Activated CD8-positive, alpha-beta memory T cell treated with anti-CD3 and anti-CD28 coated beads for 4 hours (primary cell): ENCODE results near the gene MAD2L1BP.
"Not testable (repeated sequence)": the region's sequence is repeated elsewhere in the genome, so short reads cannot be mapped to it uniquely, and the experiment has no call there.

Experiments
- DNase-seq, 2 donors: peaks; one replicate each; pipeline ENCODE4 v3.0.0-alpha.2; 2020; ENCODE audit warnings: low read depth in 2 of 2

Gene MAD2L1BP

DNA sequence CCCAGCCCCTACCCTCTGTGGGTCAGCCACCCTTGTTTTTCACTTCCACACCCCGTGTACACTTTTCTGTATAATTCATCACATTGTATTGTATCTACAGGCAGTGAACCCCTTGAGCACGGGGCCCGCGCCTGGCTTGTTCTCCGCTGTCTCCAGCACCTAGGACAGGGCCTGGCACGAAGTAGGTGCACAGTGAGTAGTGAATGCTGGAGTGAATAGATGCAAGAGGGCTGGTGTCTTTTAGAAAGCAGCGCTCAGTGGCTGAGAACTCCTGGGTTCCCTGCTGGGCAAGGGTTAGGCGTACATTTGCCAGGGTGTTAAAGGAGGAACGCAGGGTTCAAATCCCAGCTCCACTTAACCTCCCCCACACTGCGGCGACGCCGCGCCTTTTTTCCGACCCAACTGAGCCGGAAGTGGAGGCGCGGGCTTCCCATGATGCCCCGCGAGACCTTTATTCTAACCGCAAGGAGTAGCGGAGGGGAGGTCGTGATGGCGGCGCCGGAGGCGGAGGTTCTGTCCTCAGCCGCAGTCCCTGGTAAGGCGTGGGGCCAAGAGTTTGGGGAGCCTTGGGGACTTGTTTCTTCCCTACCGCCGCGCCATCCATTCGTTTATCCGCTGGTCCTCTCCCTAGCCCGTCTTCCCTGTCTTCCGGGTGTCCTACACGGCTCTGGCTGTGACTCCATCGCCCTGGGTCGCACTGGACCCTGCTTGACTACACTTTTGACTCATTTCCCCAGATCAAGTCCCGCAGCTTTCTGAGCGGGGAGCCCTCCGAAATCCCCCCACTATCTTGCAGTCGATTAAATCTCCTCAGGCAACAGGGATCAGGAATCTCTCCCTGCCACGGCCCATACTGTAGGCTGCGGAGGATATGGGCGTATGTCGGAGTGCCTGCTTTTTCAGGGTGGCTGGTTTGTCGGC, at the start of gene MAD2L1BP:
TSS of gene MAD2L1BP (plus strand) at position 454 of the 921 bp plus-strand sequence. CDS start at position 490, 36 bp downstream.
- peak; percentile 76 for DNase-seq

DNA sequence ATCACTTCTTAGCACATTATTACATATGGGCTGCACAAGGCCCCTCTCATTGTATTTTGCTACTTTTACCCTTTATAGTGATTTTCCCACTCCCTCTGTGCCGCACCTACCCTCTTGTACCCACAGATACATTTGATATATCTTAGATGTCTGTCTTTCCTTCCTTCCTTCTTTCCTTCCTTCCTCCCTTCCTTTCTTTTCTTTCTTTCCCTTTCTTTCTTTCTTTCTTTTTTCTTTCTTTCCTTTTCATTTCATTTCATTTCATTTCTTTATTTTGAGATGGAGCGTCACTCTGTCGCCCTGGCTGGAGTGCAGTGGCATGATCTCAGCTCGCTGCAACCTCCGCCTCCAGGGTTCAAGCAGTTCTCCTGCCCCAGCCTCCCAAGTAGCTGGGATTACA, 47.4 kb upstream of the MAD2L1BP start:
- no peak for DNase-seq

GRCh38 chr6:43589564-43589963, 46.1 kb upstream of the MAD2L1BP start:
- not testable (repeated sequence) for DNase-seq

GRCh38 chr6:43593938-43594337, 41.7 kb upstream of the MAD2L1BP start:
- DNase-seq = no peak

GRCh38 chr6:43600595-43600994, 35.0 kb upstream of the MAD2L1BP start:
- no peak for DNase-seq

GRCh38 chr6:43604174-43604573, 31.5 kb upstream of the MAD2L1BP start:
- DNase-seq = no peak

- DNase-seq = no peak
Measured at GRCh38 chr6:43606019-43606418, 29.6 kb upstream of the MAD2L1BP start.

DNA sequence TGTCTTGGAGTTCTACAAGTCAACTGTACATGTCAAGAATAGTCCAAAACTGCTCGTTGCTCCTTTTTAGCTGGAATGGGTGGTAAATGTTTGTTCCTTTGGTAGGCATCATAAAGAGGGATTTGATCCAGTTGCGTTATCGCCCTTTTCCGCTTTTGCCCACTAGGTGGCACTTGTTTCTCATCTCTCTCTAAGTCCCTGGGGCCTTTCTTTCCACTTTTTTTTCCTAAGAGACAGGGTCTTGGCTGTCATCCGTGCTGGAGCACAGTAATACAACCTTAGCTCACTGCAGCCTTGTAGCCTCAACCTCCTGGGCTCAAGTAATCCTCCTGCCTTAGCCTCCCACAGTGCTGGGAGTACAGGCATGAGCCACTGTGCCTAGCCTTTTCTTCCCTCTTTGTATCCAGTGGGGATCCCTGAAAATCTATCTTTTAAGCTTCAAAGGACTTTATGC, 27.3 kb upstream of the MAD2L1BP start:
- peak in 1 of 2 donors; percentile 24 for DNase-seq

- DNase-seq = no peak
Measured at GRCh38 chr6:43608807-43609206, 26.8 kb upstream of the MAD2L1BP start.

GRCh38 chr6:43609402-43609801, 26.2 kb upstream of the MAD2L1BP start:
- no peak for DNase-seq

GRCh38 chr6:43610431-43610830, 25.2 kb upstream of the MAD2L1BP start:
- no peak for DNase-seq

DNA sequence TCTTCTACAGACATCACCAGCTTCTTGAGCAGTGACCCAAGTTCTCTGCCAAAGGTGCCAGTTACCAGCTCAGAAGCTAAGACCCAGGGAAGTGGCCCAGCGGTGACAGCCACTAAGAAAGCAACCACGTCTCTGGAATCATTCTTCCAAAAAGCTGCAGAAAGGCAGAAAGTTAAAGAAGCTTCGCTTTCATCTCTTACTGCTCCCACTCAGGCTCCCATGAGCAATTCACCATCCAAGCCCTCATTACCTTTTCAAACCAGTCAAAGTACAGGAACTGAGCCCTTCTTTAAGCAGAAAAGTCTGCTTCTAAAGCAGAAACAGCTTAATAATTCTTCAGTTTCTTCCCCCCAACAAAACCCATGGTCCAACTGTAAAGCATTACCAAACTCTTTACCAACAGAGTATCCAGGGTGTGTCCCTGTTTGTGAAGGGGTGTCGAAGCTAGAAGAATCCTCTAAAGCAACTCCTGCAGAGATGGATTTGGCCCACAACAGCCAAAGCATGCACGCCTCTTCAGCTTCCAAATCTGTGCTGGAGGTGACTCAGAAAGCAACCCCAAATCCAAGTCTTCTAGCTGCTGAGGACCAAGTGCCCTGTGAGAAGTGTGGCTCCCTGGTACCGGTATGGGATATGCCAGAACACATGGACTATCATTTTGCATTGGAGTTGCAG, 21.8 kb upstream of the MAD2L1BP start:
- no peak for DNase-seq

DNA sequence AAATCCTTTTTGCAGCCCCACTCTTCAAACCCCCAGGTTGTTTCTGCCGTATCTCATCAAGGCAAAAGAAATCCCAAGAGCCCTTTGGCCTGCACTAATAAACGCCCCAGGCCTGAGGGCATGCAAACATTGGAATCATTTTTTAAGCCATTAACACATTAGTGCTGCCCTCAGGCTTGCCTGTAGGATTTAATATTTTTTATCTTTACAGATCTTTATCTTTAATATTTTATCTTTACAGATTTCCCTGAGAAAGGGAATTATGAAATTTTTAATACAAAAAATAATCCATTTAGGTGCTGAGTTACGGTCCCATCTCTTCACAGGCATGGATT, 21.3 kb upstream of the MAD2L1BP start:
- DNase-seq = no peak

- DNase-seq = no peak
Measured at GRCh38 chr6:43616725-43617472, 18.7 kb upstream of the MAD2L1BP start.

DNA sequence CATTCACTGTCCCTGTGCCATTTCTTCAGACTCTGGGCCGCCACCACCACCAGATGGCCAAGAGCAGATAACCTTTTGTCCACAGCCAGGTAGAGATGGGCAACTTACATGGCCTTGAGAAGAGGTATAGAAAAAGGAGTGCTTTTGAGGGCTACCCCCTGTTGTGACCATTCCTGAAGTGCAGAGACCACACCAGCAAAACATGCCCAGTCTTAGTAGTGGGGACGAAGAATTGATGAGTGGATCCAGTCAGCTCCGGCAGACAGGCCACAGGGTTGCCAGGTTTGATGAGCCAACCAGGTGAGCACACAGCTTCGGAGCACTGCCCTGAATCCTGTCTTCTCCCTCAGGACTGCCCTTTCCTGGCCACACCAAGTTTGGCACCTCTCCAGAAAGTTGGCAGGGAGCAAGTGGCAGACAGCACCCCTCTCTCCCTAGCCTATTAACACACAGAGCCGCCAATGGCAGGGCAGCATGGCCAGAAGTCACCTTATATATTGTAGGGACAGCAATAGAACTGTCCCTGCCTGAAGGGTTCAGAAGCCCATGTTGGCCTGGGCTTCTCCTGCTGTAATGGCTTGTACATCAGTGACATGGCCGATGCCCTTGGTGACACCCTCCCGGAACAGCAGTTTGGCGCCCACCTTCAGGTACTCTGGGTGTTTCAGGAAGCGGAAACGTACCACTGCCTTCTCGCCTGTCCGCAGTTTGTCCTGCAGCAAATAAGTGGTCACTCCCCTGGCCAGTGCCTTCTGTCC, 14.4 kb upstream of the MAD2L1BP start:
- DNase-seq = no peak

GRCh38 chr6:43621836-43622180, 13.8 kb upstream of the MAD2L1BP start:
- no peak for DNase-seq

GRCh38 chr6:43622541-43622940, 13.1 kb upstream of the MAD2L1BP start:
- no peak for DNase-seq

DNA sequence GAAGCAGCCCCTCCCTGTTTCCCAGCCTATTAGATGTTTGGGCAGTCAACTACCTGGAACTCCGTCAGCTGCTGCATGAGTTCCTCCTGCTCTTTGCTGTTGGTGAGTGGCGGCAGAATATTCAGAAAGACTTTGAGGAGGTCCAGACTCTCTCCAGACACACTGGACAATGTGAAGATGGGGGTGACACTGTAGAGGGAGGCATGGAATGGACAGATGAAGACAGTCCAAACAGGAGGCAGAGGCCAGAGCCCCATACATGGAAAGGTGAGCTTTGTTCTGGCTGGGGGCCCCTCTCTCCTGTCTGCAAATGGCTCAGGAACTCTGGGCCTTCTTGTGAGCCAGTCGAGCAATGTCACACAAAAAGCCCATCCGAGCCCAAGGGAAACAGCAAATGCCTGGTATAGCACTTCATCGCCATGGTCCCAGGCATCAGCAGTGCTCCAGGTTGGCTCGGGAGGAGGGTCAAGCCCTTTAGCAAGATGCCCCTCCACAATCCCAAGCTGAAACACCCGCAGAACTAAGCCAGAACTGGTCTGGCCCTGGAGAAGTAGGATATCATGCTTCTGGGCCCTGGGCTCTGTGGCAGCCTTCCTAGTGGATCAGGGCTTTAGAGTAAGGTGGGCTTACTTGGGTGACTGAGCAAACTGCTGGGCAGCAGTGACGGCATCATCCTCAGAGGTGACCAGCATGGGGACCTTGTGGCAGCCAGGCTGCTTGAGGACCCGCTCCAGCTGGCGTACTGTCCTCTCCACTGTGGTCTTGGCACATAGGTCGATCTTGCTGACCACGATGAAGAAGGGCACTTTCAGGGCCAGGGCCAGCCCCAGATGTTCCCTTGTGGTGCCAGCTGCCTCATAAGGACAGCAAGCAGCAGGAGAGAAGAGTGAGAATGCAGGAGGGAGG, 11.5 kb upstream of the MAD2L1BP start:
- no peak for DNase-seq

DNA sequence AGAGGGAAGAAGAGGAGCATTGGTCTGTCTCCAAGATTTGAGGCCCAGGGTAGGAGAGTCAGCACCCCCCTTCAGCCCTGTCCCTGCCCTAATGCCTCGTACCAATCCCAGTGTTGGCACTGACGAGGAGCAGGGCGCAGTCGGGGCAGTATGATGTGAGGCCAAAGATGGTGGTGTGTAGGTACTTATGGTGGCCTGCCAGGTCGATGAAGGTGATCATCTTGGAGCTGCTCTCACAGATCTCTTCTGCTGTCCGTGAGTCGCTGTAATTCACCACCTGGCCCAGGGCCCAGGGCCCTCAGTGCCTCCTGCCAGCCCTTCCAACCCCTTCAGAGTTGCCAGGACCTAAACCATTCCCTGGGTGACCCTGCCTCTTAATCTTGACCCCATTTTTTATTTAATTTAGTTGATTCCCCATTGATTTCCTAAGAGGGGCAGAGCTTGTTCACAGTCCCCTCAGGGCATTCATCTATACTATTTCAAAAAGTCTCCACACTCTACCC, 10.8 kb upstream of the MAD2L1BP start:
- DNase-seq = no peak

DNA sequence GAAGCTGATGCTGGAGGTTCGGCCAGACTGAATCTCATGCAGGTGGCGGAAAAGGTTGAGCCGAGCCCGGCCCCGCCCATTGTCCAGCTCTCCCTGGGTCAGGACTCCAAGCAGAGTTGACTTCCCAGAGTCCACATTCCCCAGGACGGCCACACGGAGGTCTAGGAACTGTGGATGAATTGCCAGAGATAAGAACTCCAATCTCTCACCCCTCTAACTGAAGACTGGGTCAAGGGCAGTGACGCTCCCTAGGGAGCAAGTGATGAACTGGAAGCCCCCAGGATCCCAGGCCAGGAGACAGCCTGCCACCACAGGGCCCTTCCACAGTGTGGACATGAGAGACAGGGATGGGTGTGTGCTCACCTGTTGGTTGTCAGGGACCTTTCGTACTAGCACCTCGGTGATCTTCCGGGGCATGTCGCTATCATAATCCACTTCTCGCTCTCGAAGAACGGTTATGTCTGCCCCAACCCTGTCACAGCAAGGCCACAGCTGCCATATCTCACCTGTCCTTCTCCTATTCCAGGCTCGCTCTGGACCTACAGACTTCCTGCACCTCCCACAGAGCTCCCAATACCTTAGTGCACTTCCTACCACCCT, 10.1 kb upstream of the MAD2L1BP start:
- DNase-seq = no peak
